Measurements from ENCODE around the gene RILP. TPM values are rescaled to one million over a fixed set of nuclear protein-coding genes. Genes with fewer than 3 reads are reported as not detected.

Gene RILP
- total and polyA plus RNA-seq, 8 donors, result 6.6 to 14.4 (median 8.1) TPM

GRCh38 chr17:1648963-1649843 lies 463 bp downstream of the RILP start:
- Histone ChIP-seq H3K4me3 (peak overlapping the region; percentile 67 to 85 (median 75)), H3K27me3 (no peaks in the 10 kb centered on the region), H3K4me1 (peaks cover 20 to 26% (median 25%) of the 10 kb centered on the region in 3 donors), H3K27ac (peak overlapping the region; percentile 96 to 100 (median 98)), H3K36me3 (peaks cover 21 to 39% (median 34%) of the 10 kb centered on the region in 3 donors), H3K9me3 (no peaks in the 10 kb centered on the region)
- intact Hi-C loops (cut with DNase I), result no loop called here
- WGBS, 2 donors, result 0 to 1% methylated on average over 48 to 100 of the region's 100 CpGs
- DNase-seq, result peak; percentile 77 to 98 (median 96)
- peak; percentile 67 to 76 (median 74) for ATAC-seq
- peak; percentile 79 to 92 (median 82) for TF ChIP-seq CTCF (IDR thresholded peaks at IDR 0.05)
- no peak for FAIRE-seq

GRCh38 chr17:1648173-1648962 lies 1.3 kb downstream of the RILP start:
- H3K4me1 ChIP-seq, result peaks cover 25 to 30% (median 30%) of the 10 kb centered on the region in 3 donors
- peak overlapping the region; percentile 26 to 85 (median 60) for H3K4me3 ChIP-seq
- intact Hi-C loops (cut with DNase I), result no loop called here
- no peaks in the 10 kb centered on the region for H3K27me3 ChIP-seq
- no peaks in the 10 kb centered on the region for H3K9me3 ChIP-seq
- no peak for FAIRE-seq
- WGBS, 2 donors, result 7 to 8% methylated on average over 40 to 54 of the region's 54 CpGs
- no peak for TF ChIP-seq CTCF (IDR thresholded peaks at IDR 0.05)
- H3K36me3 ChIP-seq, result peaks cover 16 to 30% (median 26%) of the 10 kb centered on the region in 3 donors
- DNase-seq, result peak in 3 of 6 donors; percentile 91 to 99 (median 92)
- peak in 3 of 4 donors; percentile 3 to 46 (median 7) for ATAC-seq
- peak overlapping the region; percentile 64 to 81 (median 74) for H3K27ac ChIP-seq

- ATAC-seq (no peak), DNase-seq (peak in 1 of 6 donors; percentile 78), FAIRE-seq (no peak)
- 67 to 72% methylated on average over 11 of the region's 11 CpGs for WGBS, 2 donors
- TF ChIP-seq CTCF (IDR thresholded peaks at IDR 0.05), result no peak
- Histone ChIP-seq H3K36me3 (peaks cover 10 to 25% (median 22%) of the 10 kb centered on the region in 3 donors), H3K9me3 (no peaks in the 10 kb centered on the region), H3K27ac (no peak overlapping the region), H3K4me1 (peaks cover 25 to 30% (median 30%) of the 10 kb centered on the region in 3 donors), H3K4me3 (peak overlapping the region in 2 of 4 donors; percentile 77 to 85), H3K27me3 (no peaks in the 10 kb centered on the region)
- intact Hi-C loops (cut with DNase I), result no loop called here
Observed at GRCh38 chr17:1647802-1648171, 1.9 kb downstream of the RILP start.

- ATAC-seq, result no peak
- no peak overlapping the region for H3K4me3 ChIP-seq
Observed at GRCh38 chr17:1646199-1646875, 3.3 kb downstream of the RILP start.

More at GRCh38 chr17:1646199-1646875, 3.3 kb downstream of the RILP start:
- Histone ChIP-seq H3K27ac (no peak overlapping the region), H3K9me3 (no peaks in the 10 kb centered on the region), H3K36me3 (peaks cover 2 to 10% (median 8%) of the 10 kb centered on the region in 3 donors), H3K4me1 (peaks cover 25 to 30% (median 30%) of the 10 kb centered on the region in 3 donors), H3K27me3 (no peaks in the 10 kb centered on the region)
- intact Hi-C loops (cut with DNase I), result no loop called here
- 89 to 90% methylated on average over 13 of the region's 13 CpGs for WGBS, 2 donors
- TF ChIP-seq CTCF (IDR thresholded peaks at IDR 0.05), result no peak
- FAIRE-seq, result no peak
- peak in 1 of 6 donors; percentile 65 for DNase-seq

Measured in pancreas (tissue), 10 donors.